ENCODE measurements around the gene OSBPL7. TPM values are rescaled to one million over a fixed set of nuclear protein-coding genes. Genes with fewer than 3 reads are reported as not detected.

The OSBPL7 gene
- polyA plus RNA-seq, 2 of the 4 experiments (the other 2 are of a cell fraction): 7.0 to 15.4 TPM

- Histone ChIP-seq H3K9me3 (peaks cover 10% of the 10 kb centered on the region; the same call in 1 of the 3 replicates), H3K4me3 (no peak overlapping the region), H3K4me1 (peaks cover 15% of the 10 kb centered on the region), H3K27ac (no peak overlapping the region), H3K4me2 (no peak overlapping the region)
- no peak for ATAC-seq
- ChIA-PET CTCF (interaction anchor here (1.0 to 17.0 kb wide), 4 partner anchors 20 to 133 kb away, joined by 3 to 224 read pairs (median 114); partner anchors contain the start of genes SCRN2 and SP6), POLR2A (no interaction called here)
- no peak for DNase-seq (ENCODE audit: low read depth in 1 of 2, low spot score in 1 of 2)
- TF ChIP-seq MAFK (IDR thresholded peaks at IDR 0.05; ENCODE audit: partially characterized antibody) (no peak), MAZ (IDR thresholded peaks at IDR 0.05; ENCODE audit: borderline replicate concordance, low read depth, low read length) (no peak), NFE2L2 (conservative IDR thresholded peaks at IDR 0.05; ENCODE audit: low read length) (no peak), ELK1 (IDR thresholded peaks at IDR 0.05; ENCODE audit: low read depth, low read length) (no peak), FOSL2 (IDR thresholded peaks at IDR 0.05) (no peak), FOSL2 (CRISPR knock-in tag; IDR thresholded peaks at IDR 0.05) (no peak), CEBPB (IDR thresholded peaks at IDR 0.05) (no peak), ZSCAN20 (CRISPR knock-in tag; IDR thresholded peaks at IDR 0.05) (no peak), USF2 (IDR thresholded peaks at IDR 0.05) (no peak), HOXB5 (CRISPR knock-in tag; IDR thresholded peaks at IDR 0.05) (no peak), HOXB13 (CRISPR knock-in tag; IDR thresholded peaks at IDR 0.05; ENCODE audit: low read depth) (no peak), HEYL (CRISPR knock-in tag; IDR thresholded peaks at IDR 0.05) (no peak), RAD21 (conservative IDR thresholded peaks at IDR 0.05 in 1 of 2, IDR thresholded peaks at IDR 0.05 in 1 of 2) (no peak), RFX5 (IDR thresholded peaks at IDR 0.05) (no peak), EHF (CRISPR knock-in tag; IDR thresholded peaks at IDR 0.05) (no peak), CBX2 (IDR thresholded peaks at IDR 0.05; ENCODE audit: borderline replicate concordance, low read depth) (no peak), HMGXB4 (CRISPR knock-in tag; IDR thresholded peaks at IDR 0.05; ENCODE audit: borderline replicate concordance) (no peak), CHD4 (IDR thresholded peaks at IDR 0.05; ENCODE audit: borderline replicate concordance) (no peak), PBX3 (IDR thresholded peaks at IDR 0.05) (no peak)
- 87% methylated on average over 20 of the region's 20 CpGs for WGBS (ENCODE audit: missing lambda C conversion rate)
- FAIRE-seq: no peak
These were observed 45.3 kb upstream of the OSBPL7 start for GRCh38 chr17:47866941-47867340.

- DNase-seq (ENCODE audit: low read depth in 1 of 2, low spot score in 1 of 2): no peak
- H3K9me3 ChIP-seq: peaks cover 10% of the 10 kb centered on the region; the same call in 1 of the 3 replicates
- ChIA-PET POLR2A (no interaction called here), CTCF (interaction anchor here (0.8 to 36.3 kb wide), 5 partner anchors 8 to 153 kb away, joined by 3 to 1860 read pairs (median 8); partner anchors contain the start of genes SCRN2, SP2 and SP6)
- ATAC-seq: no peak
- WGBS (ENCODE audit: missing lambda C conversion rate): 82% methylated on average over 7 of the region's 7 CpGs
- H3K4me2 ChIP-seq: no peak overlapping the region
- H3K27ac ChIP-seq: peak overlapping the region; percentile 19 to 38; a peak in 4 of 6 replicates
- peaks cover 15% of the 10 kb centered on the region for H3K4me1 ChIP-seq
- H3K4me3 ChIP-seq: no peak overlapping the region
- no peak for FAIRE-seq
- no peak for TF ChIP-seq PBX3 (IDR thresholded peaks at IDR 0.05)
- TF ChIP-seq EHMT2 (IDR thresholded peaks at IDR 0.05; ENCODE audit: low read depth): no peak
- TF ChIP-seq HOXB5 (CRISPR knock-in tag; IDR thresholded peaks at IDR 0.05): no peak
- no peak for TF ChIP-seq ELK1 (IDR thresholded peaks at IDR 0.05; ENCODE audit: low read depth, low read length)
- TF ChIP-seq TFCP2L1 (CRISPR knock-in tag; IDR thresholded peaks at IDR 0.05): no peak
- no peak for TF ChIP-seq CEBPB (IDR thresholded peaks at IDR 0.05)
- no peak for TF ChIP-seq FOSB (CRISPR knock-in tag; IDR thresholded peaks at IDR 0.05)
- TF ChIP-seq KDM1A (IDR thresholded peaks at IDR 0.05; ENCODE audit: low read depth): no peak
- no peak for TF ChIP-seq REST (IDR thresholded peaks at IDR 0.05)
- TF ChIP-seq NR3C1 (IDR thresholded peaks at IDR 0.05): no peak
- no peak for TF ChIP-seq ESRRA (IDR thresholded peaks at IDR 0.05; ENCODE audit: borderline replicate concordance, low read length)
- no peak for TF ChIP-seq NFE2L2 (conservative IDR thresholded peaks at IDR 0.05; ENCODE audit: low read length)
These were observed 43.2 kb upstream of the OSBPL7 start for GRCh38 chr17:47864791-47865216.
